ENCODE data around the gene RASGRP3. TPM values are rescaled to one million over a fixed set of nuclear protein-coding genes. Genes with fewer than 3 reads are reported as not detected.
A peak's percentile ranks its signal among the peaks of the same experiment; 100 is the strongest.

The RASGRP3 gene
- total RNA-seq, 4 donors from 2014 or later, result 0.53 to 10.2 (median 5.3) TPM

DNA sequence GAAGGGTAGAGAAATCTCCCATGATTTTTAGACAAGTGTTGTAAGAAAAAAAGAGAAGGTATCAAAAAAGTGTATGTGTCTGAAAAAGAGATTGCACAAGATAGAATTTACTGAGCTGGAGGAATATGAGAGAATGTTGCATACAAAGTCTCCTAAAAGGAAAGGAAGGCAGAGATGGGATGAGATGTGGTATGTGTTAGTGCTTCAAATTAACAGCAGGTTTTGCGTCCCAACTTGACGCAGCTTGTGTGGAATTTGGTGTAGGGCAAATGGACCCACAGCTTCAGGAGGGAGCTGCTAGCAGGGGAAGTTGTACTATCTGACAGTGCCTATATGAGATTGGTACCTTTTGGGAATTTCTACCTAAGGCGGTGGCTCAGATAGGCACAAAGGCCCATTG lies 9.0 kb upstream of the RASGRP3 start:
- Histone ChIP-seq H3K27ac (no peak overlapping the region), H3K4me3 (no peak overlapping the region)

DNA sequence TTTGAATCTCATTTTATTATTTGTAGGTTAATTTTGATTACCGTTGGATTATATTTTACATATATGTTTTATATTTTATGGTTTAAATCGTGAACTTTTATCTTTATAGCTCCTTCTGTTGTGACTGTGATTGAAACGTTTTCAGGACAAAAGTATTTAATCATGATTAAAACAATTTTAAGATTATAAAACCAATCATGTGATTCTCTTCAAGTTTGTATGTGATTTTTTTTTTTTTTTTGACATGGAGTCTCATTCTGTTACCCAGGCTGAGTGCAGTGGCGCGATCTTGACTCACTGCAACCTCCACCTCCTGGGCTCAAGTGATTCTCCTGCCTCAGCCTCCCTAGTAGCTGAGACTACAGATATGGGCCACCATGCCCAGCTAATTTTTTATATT lies 7.2 kb upstream of the RASGRP3 start:
- 89 to 93% methylated on average over 5 of the region's 5 CpGs for WGBS, 2 donors
- Histone ChIP-seq H3K27me3 (no peaks in the 10 kb centered on the region), H3K4me1 (no peaks in the 10 kb centered on the region), H3K9me3 (no peaks in the 10 kb centered on the region), H3K4me3 (no peak overlapping the region), H3K36me3 (no peaks in the 10 kb centered on the region), H3K27ac (no peak overlapping the region)
- intact Hi-C loops (cut with DNase I), result no loop called here
- no peak for TF ChIP-seq POLR2A (IDR thresholded peaks at IDR 0.05)
- TF ChIP-seq, protein P1, sequence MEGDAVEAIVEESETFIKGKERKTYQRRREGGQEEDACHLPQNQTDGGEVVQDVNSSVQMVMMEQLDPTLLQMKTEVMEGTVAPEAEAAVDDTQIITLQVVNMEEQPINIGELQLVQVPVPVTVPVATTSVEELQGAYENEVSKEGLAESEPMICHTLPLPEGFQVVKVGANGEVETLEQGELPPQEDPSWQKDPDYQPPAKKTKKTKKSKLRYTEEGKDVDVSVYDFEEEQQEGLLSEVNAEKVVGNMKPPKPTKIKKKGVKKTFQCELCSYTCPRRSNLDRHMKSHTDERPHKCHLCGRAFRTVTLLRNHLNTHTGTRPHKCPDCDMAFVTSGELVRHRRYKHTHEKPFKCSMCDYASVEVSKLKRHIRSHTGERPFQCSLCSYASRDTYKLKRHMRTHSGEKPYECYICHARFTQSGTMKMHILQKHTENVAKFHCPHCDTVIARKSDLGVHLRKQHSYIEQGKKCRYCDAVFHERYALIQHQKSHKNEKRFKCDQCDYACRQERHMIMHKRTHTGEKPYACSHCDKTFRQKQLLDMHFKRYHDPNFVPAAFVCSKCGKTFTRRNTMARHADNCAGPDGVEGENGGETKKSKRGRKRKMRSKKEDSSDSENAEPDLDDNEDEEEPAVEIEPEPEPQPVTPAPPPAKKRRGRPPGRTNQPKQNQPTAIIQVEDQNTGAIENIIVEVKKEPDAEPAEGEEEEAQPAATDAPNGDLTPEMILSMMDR (IDR thresholded peaks at IDR 0.05), result no peak
- no peak for DNase-seq

More for the DNA sequence above, 9.0 kb upstream of the RASGRP3 start:
- intact Hi-C loops (cut with DNase I), result no loop called here
- DNase-seq, result no peak
- 75 to 89% methylated on average over 3 of the region's 3 CpGs for WGBS, 2 donors
- Histone ChIP-seq H3K27me3 (no peaks in the 10 kb centered on the region), H3K4me1 (no peaks in the 10 kb centered on the region), H3K9me3 (no peaks in the 10 kb centered on the region), H3K36me3 (no peaks in the 10 kb centered on the region)
- TF ChIP-seq POLR2A (IDR thresholded peaks at IDR 0.05), result no peak
- TF ChIP-seq, protein P1 (IDR thresholded peaks at IDR 0.05), result no peak

DNA sequence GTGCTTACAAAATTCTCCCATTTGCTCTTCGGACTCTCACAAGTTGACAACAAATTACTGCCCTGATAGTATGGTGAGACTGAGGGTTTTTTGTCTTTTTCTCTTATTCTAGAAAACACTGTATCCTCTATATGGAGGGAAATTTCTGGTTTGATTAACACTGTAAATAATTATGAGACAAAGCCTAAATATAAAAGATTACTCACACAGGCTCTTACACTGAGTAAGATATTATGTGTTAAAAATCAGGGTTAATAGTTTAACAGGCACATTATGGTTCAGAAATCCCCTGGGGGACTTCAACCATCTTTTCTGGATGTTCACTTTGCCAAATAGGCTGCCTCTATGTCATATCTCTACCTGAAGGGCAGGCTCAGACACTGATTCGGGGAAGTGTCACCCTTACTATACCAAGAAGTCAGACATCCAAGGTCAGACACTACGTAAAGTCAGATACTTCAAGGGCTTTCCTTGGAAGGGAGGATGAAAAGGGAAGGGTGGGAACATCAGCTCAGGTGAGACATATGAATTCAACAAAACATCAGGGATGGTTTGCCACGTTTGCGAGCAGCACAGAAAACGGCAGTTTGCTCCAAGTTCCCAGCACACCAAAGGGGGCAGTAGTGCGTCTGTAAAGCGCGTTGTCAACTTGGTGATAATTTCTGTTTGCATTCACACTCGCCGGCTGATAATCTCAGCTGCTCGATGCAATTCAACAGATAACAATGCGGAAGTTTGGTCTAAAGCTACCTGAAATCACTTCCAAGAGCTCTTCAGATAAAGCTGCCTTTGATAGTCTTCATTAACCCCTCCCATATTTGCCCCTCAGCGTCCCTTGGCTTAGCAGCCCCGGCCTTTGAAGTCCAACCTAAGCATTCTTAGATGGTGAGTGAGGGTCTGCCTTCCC lies 972 bp upstream of the RASGRP3 start:
- Histone ChIP-seq H3K36me3 (no peaks in the 10 kb centered on the region), H3K27me3 (no peaks in the 10 kb centered on the region), H3K4me3 (peak overlapping the region; percentile 50 to 82 (median 70)), H3K4me1 (peaks cover 0 to 25% (median 0%) of the 10 kb centered on the region in 3 donors), H3K9me3 (no peaks in the 10 kb centered on the region), H3K27ac (peak overlapping the region; percentile 77 to 94 (median 92))
- TF ChIP-seq POLR2A (IDR thresholded peaks at IDR 0.05), result no peak
- TF ChIP-seq, protein P1 (IDR thresholded peaks at IDR 0.05), result peak; percentile 60 to 80 (median 78)
- peak; percentile 37 for DNase-seq
- 7 to 10% methylated on average over 14 to 15 of the region's 15 CpGs for WGBS, 2 donors
- intact Hi-C loops (cut with DNase I), result no loop called here

DNA sequence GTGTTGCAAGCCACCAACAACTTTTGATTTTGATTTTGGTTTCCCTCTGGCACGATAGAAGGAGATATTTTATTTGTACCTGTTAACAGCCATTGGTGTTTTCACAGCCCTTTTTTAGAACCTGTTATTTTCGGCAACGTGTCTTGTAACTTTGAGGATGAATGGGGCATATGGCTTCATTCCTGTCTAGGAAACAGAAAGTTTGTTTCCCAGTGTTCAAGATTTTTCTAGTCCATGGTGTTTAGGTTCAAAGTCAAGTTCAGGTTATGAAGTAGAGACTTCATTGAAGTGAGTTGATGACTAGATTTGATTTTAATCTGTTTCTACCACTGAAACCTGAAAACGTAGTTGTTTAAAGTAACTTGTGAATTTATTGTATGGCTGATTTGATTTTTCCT lies 343 bp downstream of the RASGRP3 start:
- no peaks in the 10 kb centered on the region for H3K9me3 ChIP-seq
- 3 to 4% methylated on average over 4 of the region's 4 CpGs for WGBS, 2 donors
- no peaks in the 10 kb centered on the region for H3K36me3 ChIP-seq
- peak overlapping the region; percentile 50 to 82 (median 70) for H3K4me3 ChIP-seq
- H3K27me3 ChIP-seq, result no peaks in the 10 kb centered on the region
- H3K27ac ChIP-seq, result peak overlapping the region; percentile 77 to 94 (median 92)
- peaks cover 0 to 25% (median 0%) of the 10 kb centered on the region in 3 donors for H3K4me1 ChIP-seq
- TF ChIP-seq, protein P1 (IDR thresholded peaks at IDR 0.05), result no peak
- TF ChIP-seq POLR2A (IDR thresholded peaks at IDR 0.05), result no peak
- DNase-seq, result no peak
- intact Hi-C loops (cut with DNase I), result no loop called here
